HG03280 (cell line): Measurements from ENCODE around the gene ORAI2.
A peak's percentile ranks its signal among the peaks of the same experiment; 100 is the strongest.

ENCODE experiments used
- ATAC-seq: cut with Tn5 transposase; IDR thresholded peaks from one replicate; pipeline ENCODE4 v1.9.1; 2021; ENCODE audit warnings: mild to moderate bottlenecking, moderate library complexity; ENCODE audit not compliant: unreplicated experiment

The ORAI2 gene

DNA sequence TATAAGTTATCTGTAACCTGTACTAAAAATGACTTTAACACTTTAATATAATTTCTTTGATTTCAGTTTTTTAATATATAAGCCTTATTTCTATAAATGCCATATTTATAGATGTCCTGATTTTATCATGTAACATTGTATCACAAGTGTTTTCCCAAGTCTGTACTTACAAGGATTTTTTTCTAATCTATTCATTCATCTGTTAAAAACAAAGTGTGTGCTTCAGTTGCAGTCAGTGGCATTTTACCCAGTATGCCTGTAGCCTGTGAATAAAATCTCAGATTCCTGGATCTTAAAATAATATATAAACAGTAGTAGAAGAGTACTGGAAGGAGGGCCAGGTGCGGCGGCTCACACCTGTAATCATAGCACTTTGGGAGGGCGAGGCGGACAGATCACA is 19.8 kb upstream of the ORAI2 start:
- ATAC-seq = no peak

DNA sequence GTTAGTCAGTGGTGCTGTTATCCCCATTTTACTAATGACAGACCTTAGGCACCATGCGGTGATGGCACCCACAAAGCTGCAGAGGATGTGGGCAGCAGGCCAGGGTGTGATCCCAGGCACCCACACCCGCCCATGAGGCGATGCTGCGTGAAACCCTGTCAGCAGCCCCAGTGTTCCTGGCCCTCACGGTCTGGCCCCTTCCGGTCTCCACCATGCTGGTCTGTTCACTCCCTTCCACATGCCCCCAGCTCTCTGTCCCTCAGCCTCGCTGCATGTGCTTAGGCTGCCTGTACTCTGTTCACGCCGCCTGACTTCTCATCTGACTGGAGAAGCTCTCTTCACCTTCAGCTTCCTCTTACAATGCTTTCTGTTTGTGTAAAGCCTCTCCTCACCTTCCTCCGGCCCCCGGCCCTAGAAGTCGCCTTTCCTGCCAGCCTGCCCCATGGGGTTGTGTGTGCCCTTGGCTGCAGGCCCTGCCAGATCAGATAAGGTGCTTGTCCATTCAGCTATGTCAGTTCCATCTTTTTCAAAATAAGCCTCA is 17.6 kb upstream of the ORAI2 start:
- no peak for ATAC-seq

DNA sequence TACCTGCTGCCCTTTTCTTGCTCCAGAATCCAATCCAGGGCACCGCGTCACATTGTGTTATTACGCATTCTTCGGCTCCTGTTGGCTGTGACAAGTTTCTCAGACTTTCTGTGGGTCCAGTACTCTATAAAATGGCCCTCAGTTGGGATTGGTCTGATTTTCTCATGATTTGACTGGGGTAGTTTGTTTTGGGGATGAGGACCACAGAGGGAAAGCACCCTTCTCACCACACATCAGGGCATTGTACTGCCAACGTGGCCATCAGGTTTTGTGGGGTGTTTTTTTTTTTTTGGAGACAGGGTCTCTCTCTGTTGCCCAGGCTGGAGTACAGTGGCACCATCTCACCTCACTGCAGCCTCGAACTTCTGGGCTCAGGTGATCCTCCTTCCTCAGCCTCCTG is 17.0 kb upstream of the ORAI2 start:
- ATAC-seq = no peak

DNA sequence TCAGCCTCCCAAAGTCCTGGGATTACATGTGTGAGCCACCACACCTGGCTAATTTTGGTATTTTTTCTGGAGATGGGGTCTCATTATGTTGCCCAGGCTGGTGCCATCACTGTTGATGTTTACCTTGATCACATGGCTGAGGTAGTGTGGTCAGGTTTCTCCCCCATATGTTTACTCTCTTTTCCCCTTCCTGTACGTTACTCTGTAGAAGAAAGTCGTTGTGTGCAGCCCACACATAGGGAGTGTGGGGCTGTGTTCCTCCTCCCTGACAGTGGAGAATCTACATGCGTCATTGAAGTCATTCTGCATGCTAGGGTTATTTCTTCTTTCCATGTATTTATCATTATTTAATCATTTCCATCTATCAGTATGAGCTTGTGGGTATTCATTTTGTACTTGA is 16.3 kb upstream of the ORAI2 start:
- no peak for ATAC-seq

- no peak for ATAC-seq
Observed at GRCh38 chr7:102418592-102418991, 14.8 kb upstream of the ORAI2 start.

GRCh38 chr7:102421706-102422240 is 11.6 kb upstream of the ORAI2 start:
- ATAC-seq = no peak

GRCh38 chr7:102424129-102424551 is 9.2 kb upstream of the ORAI2 start:
- no peak for ATAC-seq

GRCh38 chr7:102424787-102425218 is 8.6 kb upstream of the ORAI2 start:
- no peak for ATAC-seq

DNA sequence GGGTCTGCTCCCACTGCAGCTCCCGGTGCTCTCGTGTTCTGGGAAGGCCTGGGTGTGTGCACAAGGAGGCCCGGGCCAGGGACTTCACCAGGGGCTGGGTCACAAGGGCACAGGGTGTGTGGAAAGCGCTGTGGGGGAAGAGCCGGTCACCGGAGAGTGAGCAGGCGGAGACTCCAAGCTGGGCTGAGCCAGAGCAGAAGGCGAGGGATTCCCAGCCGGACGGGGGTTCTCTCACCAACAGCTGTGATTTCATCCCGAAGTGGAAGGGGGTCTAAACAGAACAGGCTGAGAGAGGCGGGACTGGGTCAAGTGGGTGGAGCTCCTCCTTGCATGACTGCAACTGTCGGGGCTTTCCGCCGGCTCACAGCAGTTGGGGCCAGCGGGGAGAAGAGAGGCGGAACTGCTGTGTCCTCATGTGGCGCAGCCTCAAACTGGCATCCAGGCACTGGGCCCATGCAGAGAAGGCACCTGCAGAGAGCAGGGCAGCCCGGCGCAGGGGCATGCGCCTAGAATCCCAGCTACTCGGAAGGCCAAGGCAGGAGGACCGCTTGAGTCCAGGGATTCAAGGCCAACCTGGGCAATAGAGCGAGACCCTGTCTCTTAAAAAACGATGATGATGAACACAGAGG is 7.6 kb upstream of the ORAI2 start:
- peak; percentile 68 for ATAC-seq

- ATAC-seq = peak; percentile 42
Observed at GRCh38 chr7:102426268-102427018, 6.9 kb upstream of the ORAI2 start.

DNA sequence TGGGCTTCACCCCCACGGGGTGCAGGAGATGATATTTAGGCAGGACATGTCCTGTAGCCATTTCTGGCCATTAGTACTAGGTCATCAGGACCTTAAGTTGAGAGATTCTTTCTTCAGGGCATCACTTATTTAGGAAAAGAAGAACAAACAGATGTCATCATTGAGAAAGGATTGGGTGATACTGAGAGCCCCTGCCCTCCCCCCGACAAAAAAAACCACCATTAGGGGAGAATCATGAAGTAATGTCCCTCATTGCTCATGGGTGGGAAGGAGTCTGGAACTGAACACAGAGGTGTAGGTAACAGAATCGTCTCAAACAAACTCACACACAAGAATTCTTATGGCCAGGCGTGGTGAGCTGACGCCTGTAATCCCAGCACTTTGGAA is 6.4 kb upstream of the ORAI2 start:
- ATAC-seq = no peak

GRCh38 chr7:102429141-102429899 is 4.1 kb upstream of the ORAI2 start:
- ATAC-seq = no peak

GRCh38 chr7:102431617-102432298 is 1.6 kb upstream of the ORAI2 start:
- no peak for ATAC-seq

GRCh38 chr7:102432442-102433218 is 745 bp upstream of the ORAI2 start:
- peak; percentile 32 for ATAC-seq

DNA sequence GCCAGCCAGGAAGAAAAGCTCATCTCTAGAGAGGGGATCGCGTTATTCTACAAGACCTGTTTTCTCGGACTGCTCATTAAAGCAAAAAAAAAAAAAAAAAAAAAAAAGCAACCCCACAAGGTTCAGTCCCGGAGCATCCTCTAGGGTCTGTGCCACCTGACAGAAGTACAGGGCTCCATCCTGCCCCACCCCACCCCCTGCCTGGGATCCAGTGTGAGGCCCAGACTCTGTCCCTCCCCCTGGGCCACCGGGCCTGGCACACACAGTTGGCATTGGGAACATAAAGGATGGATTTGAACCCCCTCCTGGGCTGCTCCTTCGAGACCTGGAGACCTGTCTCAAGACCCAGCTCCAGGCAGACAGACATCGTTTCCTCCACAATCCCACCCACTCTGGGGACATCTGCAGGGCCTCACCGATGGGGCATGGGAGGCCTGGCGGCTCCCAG is 688 bp downstream of the ORAI2 start:
- no peak for ATAC-seq

GRCh38 chr7:102436118-102436517 is 2.7 kb downstream of the ORAI2 start:
- ATAC-seq = no peak

- ATAC-seq = no peak
Observed at GRCh38 chr7:102439963-102440795, 6.8 kb downstream of the ORAI2 start.

GRCh38 chr7:102444961-102445673 is 11.7 kb downstream of the ORAI2 start:
- ATAC-seq = peak; percentile 67
